ENCODE data around the gene SHCBP1L.

Gene SHCBP1L

DNA sequence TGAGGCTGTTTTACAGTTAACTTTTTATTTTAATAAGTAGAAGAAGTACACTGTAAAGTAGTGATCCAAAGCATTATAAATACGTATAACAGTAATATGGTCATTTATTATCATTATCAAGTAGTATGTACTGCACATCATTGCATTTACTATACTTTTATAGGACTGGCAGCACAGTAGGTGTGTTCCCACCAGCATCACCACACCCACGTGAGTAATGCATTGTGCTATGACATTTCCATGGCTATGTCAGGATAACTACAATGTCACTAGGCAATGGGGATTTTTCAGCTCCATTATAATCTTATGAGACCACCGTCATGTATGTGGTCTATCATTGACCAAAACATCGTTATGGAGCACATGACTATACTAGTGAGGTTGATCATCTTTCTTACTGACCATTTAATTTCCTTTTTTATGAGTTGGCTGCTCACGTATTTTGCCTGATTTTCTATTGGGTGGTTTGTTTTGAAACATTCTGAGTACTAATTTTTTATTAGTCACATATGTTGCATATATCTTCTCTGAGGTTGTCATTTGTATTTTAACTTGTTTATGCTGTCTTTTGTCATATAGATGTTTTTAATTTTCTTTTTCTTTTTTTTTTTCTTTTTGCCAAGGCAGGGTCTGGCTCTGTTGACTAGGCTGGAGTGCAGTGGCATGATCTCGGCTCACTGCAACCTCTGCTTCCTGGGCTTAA is 25.3 kb upstream of the SHCBP1L start:
- H3K27me3 ChIP-seq (ENCODE audit: insufficient read depth, low read length), result no peaks in the 10 kb centered on the region
- H3K9ac ChIP-seq (ENCODE audit: low read depth, low read length), result no peak overlapping the region
- no peaks in the 10 kb centered on the region for H3K9me3 ChIP-seq (ENCODE audit: insufficient read depth, low read depth, low read length)
- H3K36me3 ChIP-seq (ENCODE audit: insufficient read depth, low read depth, low read length), result no peaks in the 10 kb centered on the region
- H3K4me3 ChIP-seq (ENCODE audit: low read length), result no peak overlapping the region
- H3K4me1 ChIP-seq (ENCODE audit: insufficient read depth, low read length), result no peaks in the 10 kb centered on the region
- no peak overlapping the region for H3K27ac ChIP-seq (ENCODE audit: low read length)

DNA sequence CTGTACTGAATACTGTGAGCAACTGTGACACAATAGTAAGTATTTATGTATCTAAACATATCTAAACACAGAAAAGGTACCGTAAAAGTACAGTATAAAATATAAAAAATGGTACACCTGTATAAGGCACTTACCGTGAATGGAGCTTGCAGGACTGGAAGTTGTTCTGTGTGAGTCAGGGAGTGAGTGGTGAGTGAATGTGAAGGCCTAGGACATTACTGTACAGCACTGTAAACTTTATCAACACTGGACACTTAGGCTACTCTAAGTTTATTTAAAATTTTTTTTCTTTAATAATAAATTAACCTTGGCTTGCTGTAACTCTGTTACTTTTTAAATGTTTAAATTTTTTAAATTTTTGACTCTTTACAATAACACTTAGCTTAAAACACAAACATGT is 24.5 kb upstream of the SHCBP1L start:
- Histone ChIP-seq H3K27me3 (ENCODE audit: insufficient read depth, low read length) (no peaks in the 10 kb centered on the region), H3K4me1 (ENCODE audit: insufficient read depth, low read length) (no peaks in the 10 kb centered on the region)

DNA sequence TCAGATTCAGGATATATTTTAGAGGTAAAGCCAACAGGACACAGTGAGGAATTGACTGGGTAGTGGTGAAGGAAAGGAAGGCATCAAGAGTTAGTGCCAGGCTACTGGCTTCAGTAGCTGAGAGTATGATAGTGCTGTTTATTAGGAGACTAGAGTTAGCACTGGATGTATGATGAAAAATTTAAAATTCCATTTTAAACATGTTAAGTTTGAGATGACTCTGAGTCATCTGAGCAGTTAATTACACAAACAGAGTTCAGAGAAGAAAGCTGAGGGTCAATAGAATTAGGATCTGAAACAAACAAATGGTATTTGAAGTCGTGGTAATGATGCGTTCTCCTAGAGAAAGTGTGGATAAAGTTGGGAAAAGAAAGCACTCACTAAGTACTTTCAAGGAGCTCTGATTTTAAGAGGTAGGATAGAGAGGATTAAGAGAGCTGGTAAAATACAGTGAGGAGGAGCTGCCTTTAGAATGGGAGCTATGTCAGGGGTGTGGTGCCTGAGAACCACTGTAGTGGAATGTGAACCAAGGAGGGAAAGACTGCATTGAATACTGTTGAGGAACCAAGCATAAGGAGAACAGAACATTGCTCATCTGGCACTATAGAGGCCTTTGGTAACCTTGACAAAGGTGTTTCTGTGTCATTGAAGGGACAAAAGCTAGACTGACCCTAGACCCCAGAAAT is 21.7 kb upstream of the SHCBP1L start:
- H3K4me1 ChIP-seq (ENCODE audit: insufficient read depth, low read length), result no peaks in the 10 kb centered on the region
- H3K27ac ChIP-seq (ENCODE audit: low read length), result no peak overlapping the region
- H3K9ac ChIP-seq (ENCODE audit: low read depth, low read length), result no peak overlapping the region
- no peaks in the 10 kb centered on the region for H3K27me3 ChIP-seq (ENCODE audit: insufficient read depth, low read length)
- no peaks in the 10 kb centered on the region for H3K36me3 ChIP-seq (ENCODE audit: insufficient read depth, low read depth, low read length)
- no peak overlapping the region for H3K4me3 ChIP-seq (ENCODE audit: low read length)
- H3K9me3 ChIP-seq (ENCODE audit: insufficient read depth, low read depth, low read length), result no peaks in the 10 kb centered on the region

More for the DNA sequence above, 24.5 kb upstream of the SHCBP1L start:
- Histone ChIP-seq H3K9ac (ENCODE audit: low read depth, low read length) (no peak overlapping the region), H3K27ac (ENCODE audit: low read length) (no peak overlapping the region), H3K36me3 (ENCODE audit: insufficient read depth, low read depth, low read length) (no peaks in the 10 kb centered on the region), H3K9me3 (ENCODE audit: insufficient read depth, low read depth, low read length) (no peaks in the 10 kb centered on the region), H3K4me3 (ENCODE audit: low read length) (no peak overlapping the region)

DNA sequence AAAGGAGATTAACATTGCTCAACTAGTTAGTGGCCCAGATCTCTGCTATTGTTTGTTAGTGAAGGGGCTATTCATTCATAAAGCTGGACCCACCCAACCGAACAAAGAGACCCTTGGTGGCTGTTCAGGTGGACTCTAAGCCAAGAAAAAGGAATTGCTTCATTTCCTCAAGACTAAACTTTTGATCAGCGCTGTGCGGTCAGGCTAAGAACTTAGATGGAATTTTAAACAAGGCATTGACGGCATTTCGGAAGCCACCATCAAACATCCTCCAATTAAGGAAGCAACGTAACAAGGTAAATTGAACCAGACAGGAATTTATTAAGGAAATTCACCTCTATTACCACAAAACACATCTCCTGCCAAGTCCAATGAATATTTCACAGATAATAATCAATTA is 19.9 kb upstream of the SHCBP1L start:
- Histone ChIP-seq H3K36me3 (ENCODE audit: insufficient read depth, low read depth, low read length) (no peaks in the 10 kb centered on the region), H3K27me3 (ENCODE audit: insufficient read depth, low read length) (no peaks in the 10 kb centered on the region), H3K27ac (ENCODE audit: low read length) (no peak overlapping the region), H3K9me3 (ENCODE audit: insufficient read depth, low read depth, low read length) (no peaks in the 10 kb centered on the region), H3K4me3 (ENCODE audit: low read length) (no peak overlapping the region), H3K4me1 (ENCODE audit: insufficient read depth, low read length) (no peaks in the 10 kb centered on the region), H3K9ac (ENCODE audit: low read depth, low read length) (no peak overlapping the region)

DNA sequence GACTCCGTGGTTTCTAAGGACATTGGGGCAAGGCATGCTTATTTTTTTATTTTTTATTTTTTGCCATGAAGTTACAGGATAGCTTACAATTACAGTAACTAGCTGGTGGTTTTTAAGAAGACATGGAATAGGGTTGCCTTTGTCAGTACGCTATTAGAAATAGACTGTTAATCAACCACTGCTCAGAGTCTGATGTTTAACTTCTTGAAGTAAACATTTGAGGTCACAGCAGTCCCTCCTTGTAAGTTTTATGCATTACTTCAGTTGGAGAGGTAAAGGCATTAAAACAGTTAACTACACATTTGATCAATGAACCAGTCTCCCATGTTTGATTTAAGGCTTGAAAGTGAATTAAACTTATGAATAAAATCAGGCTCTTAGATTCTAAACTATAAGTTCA is 19.3 kb upstream of the SHCBP1L start:
- Histone ChIP-seq H3K9me3 (ENCODE audit: insufficient read depth, low read depth, low read length) (no peaks in the 10 kb centered on the region), H3K9ac (ENCODE audit: low read depth, low read length) (no peak overlapping the region), H3K27ac (ENCODE audit: low read length) (no peak overlapping the region), H3K27me3 (ENCODE audit: insufficient read depth, low read length) (no peaks in the 10 kb centered on the region), H3K4me1 (ENCODE audit: insufficient read depth, low read length) (no peaks in the 10 kb centered on the region), H3K36me3 (ENCODE audit: insufficient read depth, low read depth, low read length) (no peaks in the 10 kb centered on the region), H3K4me3 (ENCODE audit: low read length) (no peak overlapping the region)

DNA sequence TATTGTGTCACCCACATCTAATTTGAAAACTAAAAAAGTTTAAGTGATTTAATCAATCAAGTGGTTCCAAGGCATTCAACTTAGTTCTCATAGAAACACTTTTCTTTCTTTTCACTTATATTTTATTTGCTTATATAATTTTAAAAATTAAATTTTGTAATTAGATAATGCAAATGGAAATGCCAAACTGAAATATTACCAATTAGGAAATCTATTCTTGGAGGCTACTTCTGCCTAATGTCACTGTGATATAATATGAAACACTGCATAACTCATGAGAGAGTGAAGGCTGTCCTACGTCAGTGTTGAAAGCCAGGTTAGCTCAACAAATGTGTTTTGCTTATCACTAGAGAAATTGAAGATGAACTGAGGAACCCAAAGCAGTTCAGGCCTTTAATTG is 18.3 kb upstream of the SHCBP1L start:
- Histone ChIP-seq H3K4me1 (ENCODE audit: insufficient read depth, low read length) (no peaks in the 10 kb centered on the region), H3K4me3 (ENCODE audit: low read length) (no peak overlapping the region), H3K9me3 (ENCODE audit: insufficient read depth, low read depth, low read length) (no peaks in the 10 kb centered on the region), H3K9ac (ENCODE audit: low read depth, low read length) (no peak overlapping the region), H3K27ac (ENCODE audit: low read length) (no peak overlapping the region), H3K27me3 (ENCODE audit: insufficient read depth, low read length) (no peaks in the 10 kb centered on the region), H3K36me3 (ENCODE audit: insufficient read depth, low read depth, low read length) (no peaks in the 10 kb centered on the region)

DNA sequence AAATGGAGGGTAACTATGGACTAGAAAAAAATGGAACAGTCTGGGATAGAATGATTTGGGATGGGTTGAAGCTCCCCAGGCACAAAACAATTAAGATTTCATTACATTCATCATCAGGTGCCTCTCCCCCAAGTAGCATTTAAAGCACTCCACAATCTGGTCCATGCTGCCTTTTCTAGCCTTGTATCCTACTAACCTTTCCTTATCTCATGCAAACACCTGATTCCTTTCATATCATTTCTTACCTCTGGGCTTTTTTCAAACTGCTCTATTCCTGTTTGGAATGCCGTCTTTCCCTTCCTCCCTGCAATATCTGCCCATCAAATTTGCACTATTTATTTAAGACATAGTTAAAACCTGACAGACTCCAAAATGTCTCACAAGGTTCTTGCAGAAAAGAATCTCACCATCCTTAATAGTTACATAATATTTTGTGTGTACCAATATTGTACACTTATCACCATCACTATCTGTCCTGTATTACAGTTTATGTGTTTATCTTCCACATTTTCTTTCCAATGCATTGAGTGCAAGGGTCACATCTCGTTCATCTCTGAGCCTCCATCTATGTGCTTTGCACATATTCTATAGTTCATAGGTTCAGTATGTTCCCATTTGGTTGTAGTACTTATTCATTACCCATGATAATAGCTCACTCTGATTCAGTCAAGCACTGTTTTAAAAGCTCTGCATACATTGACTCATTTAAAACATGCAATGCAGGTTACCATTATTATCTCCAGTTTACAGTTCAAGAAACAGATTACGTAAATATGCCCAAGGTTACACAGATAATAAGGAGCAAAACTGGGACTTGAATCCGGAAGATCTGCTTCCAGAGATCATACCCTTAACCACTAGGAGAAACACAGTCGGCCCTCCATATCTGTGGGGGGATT is 16.1 kb upstream of the SHCBP1L start:
- Histone ChIP-seq H3K27ac (ENCODE audit: low read length) (no peak overlapping the region), H3K9ac (ENCODE audit: low read depth, low read length) (no peak overlapping the region)

DNA sequence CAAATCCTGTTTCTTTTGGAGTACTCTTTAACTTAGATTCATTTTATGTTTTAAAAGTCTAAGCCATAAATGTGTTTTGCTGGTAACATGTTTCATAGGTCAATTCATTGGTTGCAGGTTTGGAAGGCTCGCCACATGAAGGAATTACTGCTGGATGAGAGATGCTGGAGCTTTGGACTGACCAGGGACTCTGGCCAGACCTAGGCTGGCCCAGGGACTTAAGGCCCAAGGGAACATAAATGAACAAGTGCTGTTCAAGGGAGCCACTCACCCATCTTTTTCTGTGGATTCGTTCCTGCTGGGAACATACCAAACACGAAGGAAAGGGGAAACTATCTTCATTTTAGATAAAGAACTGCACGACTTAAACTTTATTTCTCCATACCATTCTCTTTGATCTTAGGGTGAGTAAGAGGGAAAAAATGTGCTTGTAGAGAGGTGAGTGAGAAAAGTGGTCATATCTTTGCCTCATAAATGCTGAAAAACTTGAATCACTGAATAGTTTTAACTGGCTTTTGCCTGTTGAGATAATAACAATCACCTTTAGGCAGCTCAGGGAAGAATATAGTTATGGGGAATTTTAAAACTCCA is 15.3 kb upstream of the SHCBP1L start:
- Histone ChIP-seq H3K4me3 (ENCODE audit: low read length) (no peak overlapping the region), H3K27ac (ENCODE audit: low read length) (no peak overlapping the region), H3K9ac (ENCODE audit: low read depth, low read length) (no peak overlapping the region)

More for the DNA sequence above, 16.1 kb upstream of the SHCBP1L start:
- Histone ChIP-seq H3K36me3 (ENCODE audit: insufficient read depth, low read depth, low read length) (no peaks in the 10 kb centered on the region), H3K4me3 (ENCODE audit: low read length) (no peak overlapping the region), H3K27me3 (ENCODE audit: insufficient read depth, low read length) (no peaks in the 10 kb centered on the region), H3K9me3 (ENCODE audit: insufficient read depth, low read depth, low read length) (no peaks in the 10 kb centered on the region), H3K4me1 (ENCODE audit: insufficient read depth, low read length) (no peaks in the 10 kb centered on the region)

DNA sequence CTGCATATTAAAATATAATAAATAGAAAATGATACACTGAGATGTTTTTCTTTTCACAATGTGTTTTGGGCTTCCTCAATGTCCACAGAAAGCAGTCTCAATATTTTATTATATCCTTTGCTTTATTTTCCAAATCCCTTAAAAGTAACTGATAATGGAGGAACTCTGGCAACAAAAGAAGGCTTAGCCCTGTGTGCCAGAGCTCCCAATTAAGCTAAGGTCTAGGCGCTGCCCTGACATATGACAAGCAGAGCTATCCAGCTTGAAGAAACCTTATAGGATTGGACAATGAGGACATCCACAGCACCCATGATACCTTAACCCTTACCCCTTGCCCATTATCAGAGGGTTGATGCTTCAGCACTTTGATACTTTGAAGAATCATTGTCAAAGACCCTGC is 12.9 kb upstream of the SHCBP1L start:
- no peaks in the 10 kb centered on the region for H3K9me3 ChIP-seq (ENCODE audit: insufficient read depth, low read depth, low read length)
- H3K4me1 ChIP-seq (ENCODE audit: insufficient read depth, low read length), result peaks cover 5% of the 10 kb centered on the region; the same call in 1 of the 2 replicates
- H3K27ac ChIP-seq (ENCODE audit: low read length), result no peak overlapping the region
- H3K4me3 ChIP-seq (ENCODE audit: low read length), result no peak overlapping the region
- H3K9ac ChIP-seq (ENCODE audit: low read depth, low read length), result no peak overlapping the region
- H3K27me3 ChIP-seq (ENCODE audit: insufficient read depth, low read length), result no peaks in the 10 kb centered on the region
- no peaks in the 10 kb centered on the region for H3K36me3 ChIP-seq (ENCODE audit: insufficient read depth, low read depth, low read length)

More for the DNA sequence above, 15.3 kb upstream of the SHCBP1L start:
- no peaks in the 10 kb centered on the region for H3K4me1 ChIP-seq (ENCODE audit: insufficient read depth, low read length)
- no peaks in the 10 kb centered on the region for H3K36me3 ChIP-seq (ENCODE audit: insufficient read depth, low read depth, low read length)
- no peaks in the 10 kb centered on the region for H3K27me3 ChIP-seq (ENCODE audit: insufficient read depth, low read length)
- no peaks in the 10 kb centered on the region for H3K9me3 ChIP-seq (ENCODE audit: insufficient read depth, low read depth, low read length)

DNA sequence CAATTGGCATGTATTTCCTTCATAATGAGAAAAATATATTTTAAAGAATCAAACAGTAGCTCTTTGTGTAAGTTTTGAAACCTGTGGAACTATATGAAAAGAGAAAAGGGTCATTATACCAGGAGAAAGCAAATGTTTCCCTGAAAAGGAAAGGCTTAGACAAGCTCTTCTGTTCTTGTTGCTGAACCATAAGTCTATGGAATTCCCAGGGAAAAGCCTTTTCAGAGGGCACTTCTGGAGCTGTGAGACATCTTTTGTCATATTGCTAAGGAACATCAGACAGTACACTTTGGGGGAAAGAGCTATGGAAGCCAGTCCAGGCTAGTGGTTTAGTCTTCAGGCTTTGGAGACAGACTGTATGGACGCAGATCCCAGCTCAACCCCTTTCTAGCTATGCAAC is 12.1 kb upstream of the SHCBP1L start:
- Histone ChIP-seq H3K9me3 (ENCODE audit: insufficient read depth, low read depth, low read length) (no peaks in the 10 kb centered on the region), H3K27ac (ENCODE audit: low read length) (no peak overlapping the region), H3K9ac (ENCODE audit: low read depth, low read length) (no peak overlapping the region), H3K36me3 (ENCODE audit: insufficient read depth, low read depth, low read length) (no peaks in the 10 kb centered on the region), H3K27me3 (ENCODE audit: insufficient read depth, low read length) (no peaks in the 10 kb centered on the region), H3K4me1 (ENCODE audit: insufficient read depth, low read length) (peaks cover 5% of the 10 kb centered on the region; the same call in 1 of the 2 replicates), H3K4me3 (ENCODE audit: low read length) (no peak overlapping the region)

DNA sequence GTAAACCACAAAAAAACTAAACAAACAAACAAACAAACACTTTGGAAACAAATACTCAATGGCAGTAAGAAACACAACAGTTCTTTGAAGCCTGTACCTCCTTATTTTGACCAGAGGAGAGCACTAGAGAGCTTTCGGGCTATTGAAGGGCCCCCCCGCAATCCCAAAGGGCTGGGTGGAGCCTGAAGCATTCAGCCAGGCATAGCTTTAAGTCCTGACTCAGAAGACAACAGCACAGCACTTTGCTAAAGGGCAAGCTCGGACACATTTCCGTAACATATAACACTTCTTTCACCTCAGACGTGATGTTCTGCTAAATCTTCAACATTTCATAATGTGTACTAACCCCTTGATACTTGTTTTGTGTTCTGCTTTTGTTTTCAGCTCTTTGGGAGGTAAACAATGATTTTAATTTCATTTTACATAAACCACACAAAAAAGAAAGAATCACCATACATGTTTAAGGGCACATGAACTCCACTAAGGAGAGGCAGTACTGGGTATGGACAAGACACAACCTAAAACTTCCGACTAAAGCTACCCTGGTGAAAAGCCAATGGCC is 9.7 kb upstream of the SHCBP1L start:
- H3K27me3 ChIP-seq (ENCODE audit: insufficient read depth, low read length), result no peaks in the 10 kb centered on the region
- peaks cover 10% of the 10 kb centered on the region; the same call in 1 of the 2 replicates for H3K4me1 ChIP-seq (ENCODE audit: insufficient read depth, low read length)
- peak overlapping the region; percentile 49; the same call in 1 of the 2 replicates for H3K9ac ChIP-seq (ENCODE audit: low read depth, low read length)
- H3K27ac ChIP-seq (ENCODE audit: low read length), result no peak overlapping the region
- peak overlapping the region; percentile 5; the same call in 1 of the 2 replicates for H3K4me3 ChIP-seq (ENCODE audit: low read length)
- H3K9me3 ChIP-seq (ENCODE audit: insufficient read depth, low read depth, low read length), result no peaks in the 10 kb centered on the region
- H3K36me3 ChIP-seq (ENCODE audit: insufficient read depth, low read depth, low read length), result no peaks in the 10 kb centered on the region
